ENCODE measurements around the gene NKAIN4.
"Not testable (repeated sequence)": the region's sequence is repeated elsewhere in the genome, so short reads cannot be mapped to it uniquely, and the experiment has no call there.

Gene NKAIN4

GRCh38 chr20:63223121-63223825 lies 31.0 kb downstream of the NKAIN4 start:
- peaks cover 19% of the 10 kb centered on the region for H3K27me3 Mint-ChIP-seq
- intact Hi-C loops (cut with micrococcal nuclease) = loop anchor here (5.0 kb wide), 1 partner anchor 159 kb away; no protein-coding TSS in a partner anchor

GRCh38 chr20:63222541-63222940 lies 31.7 kb downstream of the NKAIN4 start:
- Mint-ChIP-seq H3K27me3 (peaks cover 17% of the 10 kb centered on the region), H3K27ac (no peak overlapping the region), H3K9me3 (no peaks in the 10 kb centered on the region), H3K36me3 (ENCODE audit: low read depth) (no peaks in the 10 kb centered on the region), H3K4me1 (ENCODE audit: low read depth) (no peaks in the 10 kb centered on the region), H3K4me3 (no peak overlapping the region)
- intact Hi-C loops (cut with micrococcal nuclease) = loop anchor here (5.0 kb wide), 1 partner anchor 160 kb away; no protein-coding TSS in a partner anchor

More at GRCh38 chr20:63223121-63223825, 31.0 kb downstream of the NKAIN4 start:
- Mint-ChIP-seq H3K36me3 (ENCODE audit: low read depth) (no peaks in the 10 kb centered on the region), H3K27ac (no peak overlapping the region), H3K4me3 (no peak overlapping the region), H3K9me3 (no peaks in the 10 kb centered on the region), H3K4me1 (ENCODE audit: low read depth) (no peaks in the 10 kb centered on the region)

- not testable (repeated sequence) for H3K4me1 Mint-ChIP-seq (ENCODE audit: low read depth); H3K27ac Mint-ChIP-seq; H3K36me3 Mint-ChIP-seq (ENCODE audit: low read depth); H3K9me3 Mint-ChIP-seq; H3K4me3 Mint-ChIP-seq
- intact Hi-C loops (cut with micrococcal nuclease) = loop anchor here (5.0 kb wide), 1 partner anchor 161 kb away; no protein-coding TSS in a partner anchor
- H3K27me3 Mint-ChIP-seq = peaks cover 17% of the 10 kb centered on the region
These were observed 32.7 kb downstream of the NKAIN4 start for GRCh38 chr20:63221400-63222053.

GRCh38 chr20:63220696-63221399 lies 33.4 kb downstream of the NKAIN4 start:
- no peak overlapping the region for H3K27ac Mint-ChIP-seq
- H3K4me1 Mint-ChIP-seq (ENCODE audit: low read depth) = peaks cover 9% of the 10 kb centered on the region
- intact Hi-C loops (cut with micrococcal nuclease) = loop anchor here (5.0 kb wide), 1 partner anchor 161 kb away; no protein-coding TSS in a partner anchor
- no peaks in the 10 kb centered on the region for H3K9me3 Mint-ChIP-seq
- peaks cover 17% of the 10 kb centered on the region for H3K27me3 Mint-ChIP-seq
- H3K36me3 Mint-ChIP-seq (ENCODE audit: low read depth) = no peaks in the 10 kb centered on the region
- no peak overlapping the region for H3K4me3 Mint-ChIP-seq

GRCh38 chr20:63219866-63220521 lies 34.3 kb downstream of the NKAIN4 start:
- no peak overlapping the region for H3K27ac Mint-ChIP-seq
- H3K9me3 Mint-ChIP-seq = no peaks in the 10 kb centered on the region
- H3K27me3 Mint-ChIP-seq = peaks cover 17% of the 10 kb centered on the region
- H3K36me3 Mint-ChIP-seq (ENCODE audit: low read depth) = peaks cover 7% of the 10 kb centered on the region
- intact Hi-C loops (cut with micrococcal nuclease) = loop anchor here (5.0 to 10.0 kb wide), 2 partner anchors 162 to 1035 kb away; partner anchors contain the start of gene MTG2
- peaks cover 14% of the 10 kb centered on the region for H3K4me1 Mint-ChIP-seq (ENCODE audit: low read depth)
- no peak overlapping the region for H3K4me3 Mint-ChIP-seq

- no peak overlapping the region for H3K27ac Mint-ChIP-seq
These were observed 34.8 kb downstream of the NKAIN4 start for GRCh38 chr20:63219447-63219821.

GRCh38 chr20:63218701-63219446 lies 35.4 kb downstream of the NKAIN4 start:
- intact Hi-C loops (cut with micrococcal nuclease) = loop anchor here (10.0 kb wide), 1 partner anchor 1034 kb away; the partner anchor contains the start of gene MTG2
- Mint-ChIP-seq H3K4me3 (no peak overlapping the region), H3K36me3 (ENCODE audit: low read depth) (peaks cover 19% of the 10 kb centered on the region), H3K9me3 (no peaks in the 10 kb centered on the region), H3K4me1 (ENCODE audit: low read depth) (peaks cover 25% of the 10 kb centered on the region), H3K27me3 (peaks cover 13% of the 10 kb centered on the region), H3K27ac (no peak overlapping the region)

More at GRCh38 chr20:63219447-63219821, 34.8 kb downstream of the NKAIN4 start:
- no peak overlapping the region for H3K4me3 Mint-ChIP-seq
- peaks cover 13% of the 10 kb centered on the region for H3K36me3 Mint-ChIP-seq (ENCODE audit: low read depth)
- intact Hi-C loops (cut with micrococcal nuclease) = loop anchor here (10.0 kb wide), 1 partner anchor 1035 kb away; the partner anchor contains the start of gene MTG2
- H3K27me3 Mint-ChIP-seq = peaks cover 16% of the 10 kb centered on the region
- peaks cover 19% of the 10 kb centered on the region for H3K4me1 Mint-ChIP-seq (ENCODE audit: low read depth)
- no peaks in the 10 kb centered on the region for H3K9me3 Mint-ChIP-seq

GRCh38 chr20:63217706-63218105 lies 36.6 kb downstream of the NKAIN4 start:
- H3K27me3 Mint-ChIP-seq = peaks cover 13% of the 10 kb centered on the region
- no peaks in the 10 kb centered on the region for H3K9me3 Mint-ChIP-seq
- intact Hi-C loops (cut with micrococcal nuclease) = loop anchor here (10.0 kb wide), 1 partner anchor 1033 kb away; the partner anchor contains the start of gene MTG2
- no peak overlapping the region for H3K4me3 Mint-ChIP-seq
- H3K27ac Mint-ChIP-seq = no peak overlapping the region
- peaks cover 30% of the 10 kb centered on the region for H3K36me3 Mint-ChIP-seq (ENCODE audit: low read depth)
- peaks cover 32% of the 10 kb centered on the region for H3K4me1 Mint-ChIP-seq (ENCODE audit: low read depth)

GRCh38 chr20:63216849-63217471 lies 37.3 kb downstream of the NKAIN4 start:
- Mint-ChIP-seq H3K27ac (peak overlapping the region; percentile 80), H3K9me3 (no peaks in the 10 kb centered on the region), H3K4me1 (ENCODE audit: low read depth) (peaks cover 39% of the 10 kb centered on the region), H3K36me3 (ENCODE audit: low read depth) (peaks cover 38% of the 10 kb centered on the region), H3K27me3 (peaks cover 12% of the 10 kb centered on the region), H3K4me3 (peak overlapping the region; percentile 73)
- intact Hi-C loops (cut with micrococcal nuclease) = loop anchor here (10.0 kb wide), 1 partner anchor 1032 kb away; the partner anchor contains the start of gene MTG2

- peak within 1 kb of the TSS; percentile 86 for H3K4me3 Mint-ChIP-seq
- peaks cover 11% of the 10 kb centered on the region for H3K27me3 Mint-ChIP-seq
- H3K36me3 Mint-ChIP-seq (ENCODE audit: low read depth) = peaks cover 45% of the 10 kb centered on the region
- H3K4me1 Mint-ChIP-seq (ENCODE audit: low read depth) = peaks cover 45% of the 10 kb centered on the region
- intact Hi-C loops (cut with micrococcal nuclease) = loop anchor here (10.0 kb wide), 1 partner anchor 1031 kb away; the partner anchor contains the start of gene MTG2
- H3K27ac Mint-ChIP-seq = peak within 1 kb of the TSS; percentile 81
- H3K9me3 Mint-ChIP-seq = no peaks in the 10 kb centered on the region
These were observed 38.0 kb downstream of the NKAIN4 start, which contains the start of gene YTHDF1 for GRCh38 chr20:63216041-63216848. Gene YTHDF1 (minus strand): TSS chr20:63216131. CDS start chr20:63215892, 239 bp downstream.

GRCh38 chr20:63215101-63216040 lies 38.9 kb downstream of the NKAIN4 start:
- no peaks in the 10 kb centered on the region for H3K9me3 Mint-ChIP-seq
- peak overlapping the region; percentile 86 for H3K4me3 Mint-ChIP-seq
- H3K27me3 Mint-ChIP-seq = peaks cover 5% of the 10 kb centered on the region
- intact Hi-C loops (cut with micrococcal nuclease) = loop anchor here (10.0 kb wide), 1 partner anchor 1031 kb away; the partner anchor contains the start of gene MTG2
- H3K27ac Mint-ChIP-seq = peak overlapping the region; percentile 81
- H3K36me3 Mint-ChIP-seq (ENCODE audit: low read depth) = peaks cover 54% of the 10 kb centered on the region
- peaks cover 51% of the 10 kb centered on the region for H3K4me1 Mint-ChIP-seq (ENCODE audit: low read depth)
